Mesenchymal stem cell (in vitro differentiated cells and primary cell): Measurements from ENCODE around the gene CSNK1G1.
A peak's percentile ranks its signal among the peaks of the same experiment; 100 is the strongest.

Experiments used
- DNase-seq: peaks from one replicate; pipeline ENCODE4 v3.0.0-alpha.2; 2013
- H2AFZ ChIP-seq: one replicate; pipeline ENCODE4 v1.6.1; 2013; ENCODE audit warnings: low read depth, mild to moderate bottlenecking, control low read depth, inconsistent platforms, low read length, moderate library complexity
- H2AK5ac ChIP-seq: 2 replicates; pipeline ENCODE4 v1.6.1; 2013; ENCODE audit warnings: low read length, moderate library complexity, mild to moderate bottlenecking, inconsistent platforms; ENCODE audit not compliant: severe bottlenecking
- H2BK120ac ChIP-seq: one replicate; pipeline ENCODE4 v1.6.1; 2013; ENCODE audit warnings: low read depth, mild to moderate bottlenecking, inconsistent platforms, low read length, moderate library complexity
- H2BK12ac ChIP-seq, 2 experiments: one replicate each; pipeline ENCODE4 v1.6.1; 2013; ENCODE audit warnings: inconsistent platforms in 2 of 2, low read length in 2 of 2, mild to moderate bottlenecking in 2 of 2, moderate library complexity in 2 of 2, control low read depth in 1 of 2
- H2BK15ac ChIP-seq: one replicate; pipeline ENCODE4 v1.6.1; 2013; ENCODE audit warnings: mild to moderate bottlenecking, low read depth, inconsistent platforms; ENCODE audit not compliant: poor library complexity, severe bottlenecking
- H2BK5ac ChIP-seq: 2 replicates; pipeline ENCODE4 v1.6.1; 2013; ENCODE audit warnings: low read depth, mild to moderate bottlenecking, low read length, control low read depth, inconsistent platforms; ENCODE audit not compliant: poor library complexity, severe bottlenecking
- H3K14ac ChIP-seq, 2 experiments: one replicate each; pipeline ENCODE4 v1.6.1; 2013; ENCODE audit warnings: inconsistent platforms in 2 of 2, low read length in 2 of 2, control low read depth in 1 of 2, mild to moderate bottlenecking in 1 of 2, moderate library complexity in 1 of 2
- H3K18ac ChIP-seq, 2 experiments: one replicate each; pipeline ENCODE4 v1.6.1; 2013; ENCODE audit warnings: inconsistent platforms in 2 of 2, low read length in 2 of 2, control low read depth in 1 of 2, low read depth in 1 of 2, mild to moderate bottlenecking in 1 of 2
- H3K23ac ChIP-seq, 2 experiments: one replicate each; pipeline ENCODE4 v1.6.1; 2013; ENCODE audit warnings: inconsistent platforms in 2 of 2, low read length in 2 of 2, mild to moderate bottlenecking in 2 of 2, moderate library complexity in 2 of 2, control low read depth in 1 of 2
- H3K27ac ChIP-seq: 2 replicates; pipeline ENCODE4 v1.5.1; 2013; ENCODE audit warnings: mild to moderate bottlenecking, moderate library complexity, low read length, control low read depth, inconsistent platforms; ENCODE audit not compliant: poor library complexity, severe bottlenecking
- H3K27me3 ChIP-seq, 2 experiments: 2 replicates each; pipeline versions ENCODE4 v1.6.1 to v1.7.0; 2013; ENCODE audit warnings: low read length in 2 of 2, mild to moderate bottlenecking in 2 of 2, moderate library complexity in 2 of 2, control low read depth in 1 of 2, inconsistent platforms in 1 of 2; ENCODE audit not compliant: control insufficient read depth in 1 of 2, insufficient read depth in 1 of 2
- H3K36me3 ChIP-seq, 2 experiments: 2 replicates each; pipeline versions ENCODE4 v1.6.1 to v1.7.0; 2013; ENCODE audit warnings: low read length in 2 of 2, control low read depth in 1 of 2, inconsistent platforms in 1 of 2, low read depth in 1 of 2, mild to moderate bottlenecking in 1 of 2; ENCODE audit not compliant: insufficient read depth in 2 of 2, control insufficient read depth in 1 of 2
- H3K4ac ChIP-seq, 2 experiments: one replicate each; pipeline ENCODE4 v1.6.1; 2013; ENCODE audit warnings: inconsistent platforms in 2 of 2, low read length in 2 of 2, mild to moderate bottlenecking in 2 of 2, moderate library complexity in 2 of 2, control low read depth in 1 of 2, low read depth in 1 of 2
- H3K4me1 ChIP-seq: 2 replicates; pipeline ENCODE4 v1.6.1; 2013; ENCODE audit warnings: low read depth, low read length, control low read depth; ENCODE audit not compliant: control insufficient read depth, insufficient read depth
- H3K4me2 ChIP-seq: 2 replicates; pipeline ENCODE4 v1.6.1; 2013; ENCODE audit warnings: low read length, mild to moderate bottlenecking, inconsistent platforms; ENCODE audit not compliant: poor library complexity, severe bottlenecking
- H3K4me3 ChIP-seq, 2 experiments: 2 replicates each; pipeline versions ENCODE4 v1.5.1 to v1.7.0; 2013; ENCODE audit warnings: low read length in 2 of 2, mild to moderate bottlenecking in 2 of 2, control low read depth in 1 of 2, low read depth in 1 of 2; ENCODE audit not compliant: insufficient read depth in 1 of 2
- H3K79me1 ChIP-seq: replicated peaks from 2 replicates; pipeline ENCODE4 v1.6.1; 2013; ENCODE audit warnings: mild to moderate bottlenecking, control low read depth, low read length, inconsistent platforms; ENCODE audit not compliant: poor library complexity, severe bottlenecking
- H3K9ac ChIP-seq: 2 replicates; pipeline ENCODE4 v1.7.0; 2013; ENCODE audit warnings: mild to moderate bottlenecking, low read length, moderate library complexity
- H3K9me3 ChIP-seq: 2 replicates; pipeline ENCODE4 v1.7.0; 2013; ENCODE audit warnings: mild to moderate bottlenecking, low read length; ENCODE audit not compliant: control insufficient read depth
- H4K8ac ChIP-seq: one replicate; pipeline ENCODE4 v1.6.1; 2013; ENCODE audit warnings: inconsistent platforms, mild to moderate bottlenecking, low read length, moderate library complexity
- H4K91ac ChIP-seq: one replicate; pipeline ENCODE4 v1.6.1; 2013; ENCODE audit warnings: mild to moderate bottlenecking, low read length, inconsistent platforms
- whole genome bisulfite sequencing: methylation state at CpG from one replicate; pipeline ENCODE4 v1.1.7; 2013; ENCODE audit warnings: mixed read lengths; 5-methylcytosine and 5-hydroxymethylcytosine counted together

CSNK1G1 gene

DNA sequence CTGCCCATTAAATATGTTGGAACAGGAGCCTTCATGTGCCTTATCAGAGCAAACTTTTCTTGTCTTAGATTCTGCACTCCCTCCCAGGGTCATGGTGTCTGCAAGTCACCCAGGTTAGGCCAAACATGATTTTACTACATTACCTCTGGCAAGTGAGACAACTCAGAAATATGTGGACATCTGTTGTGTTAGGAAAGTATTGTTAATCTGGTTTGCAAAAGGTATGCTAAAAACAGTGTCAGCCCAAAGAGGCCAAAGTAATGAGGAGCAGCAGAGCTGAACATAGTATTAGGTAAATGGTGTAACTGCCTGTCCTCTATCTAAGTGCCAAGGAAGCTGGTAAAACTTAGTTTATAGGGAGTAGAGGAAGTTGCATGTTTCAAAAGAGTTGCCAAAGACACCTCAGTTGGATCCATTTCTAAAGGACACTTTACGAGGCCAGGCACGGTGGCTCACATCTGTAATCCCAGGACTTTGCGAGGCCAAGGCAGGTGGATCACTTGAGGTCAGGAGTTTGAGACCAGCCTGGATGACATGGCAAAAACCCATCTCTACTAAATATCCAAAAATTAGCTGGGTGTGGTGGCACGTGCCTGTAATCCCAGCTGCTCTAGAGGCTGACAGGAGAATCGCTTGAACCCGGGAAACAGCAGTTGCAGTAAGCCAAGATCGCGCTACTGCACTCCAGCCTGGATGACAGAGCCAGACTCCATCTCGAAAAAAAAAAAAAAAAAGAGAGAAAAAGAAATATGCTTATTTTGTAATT is 170.6 kb downstream of the CSNK1G1 start:
- WGBS: 99% methylated on average over 8 of the region's 9 CpGs
- no peak overlapping the region for H2BK15ac ChIP-seq

DNA sequence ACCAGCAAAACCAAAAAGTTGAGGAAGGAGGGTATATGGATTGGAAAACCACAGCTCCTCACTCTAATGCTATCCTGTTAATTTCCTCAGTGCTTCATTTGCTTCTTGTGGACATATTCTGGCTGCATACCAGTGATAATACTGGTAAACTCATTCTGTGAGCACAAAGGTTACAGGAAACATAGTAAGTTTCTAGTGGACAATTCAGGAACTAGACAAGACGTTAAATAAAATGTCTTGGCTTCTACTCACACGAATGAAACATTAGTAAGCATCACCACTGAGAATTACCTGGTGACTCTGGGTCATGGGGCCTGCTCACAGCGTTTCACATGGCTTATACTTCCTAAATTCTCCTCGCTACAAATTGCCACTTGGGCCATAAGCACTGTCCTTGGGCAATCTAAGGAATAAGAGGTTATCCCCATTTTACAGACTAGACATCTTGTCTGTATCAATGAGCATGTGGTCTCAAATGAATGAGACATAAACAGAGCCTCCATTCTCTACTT is 173.1 kb downstream of the CSNK1G1 start:
- peaks cover 18 to 70% of the 10 kb centered on the region in 2 experiments for H3K36me3 ChIP-seq
- no peak overlapping the region for H3K23ac ChIP-seq
- H2AK5ac ChIP-seq: no peak overlapping the region
- no peak overlapping the region for H3K18ac ChIP-seq
- no peak overlapping the region for H3K4me2 ChIP-seq
- no peak overlapping the region for H4K8ac ChIP-seq
- no peak for DNase-seq
- no peak overlapping the region for H3K14ac ChIP-seq
- H3K9ac ChIP-seq: no peak overlapping the region
- no peak overlapping the region for H2AFZ ChIP-seq
- 90% methylated on average over 4 of the region's 4 CpGs for WGBS
- no peak overlapping the region for H2BK5ac ChIP-seq
- H3K4ac ChIP-seq: no peak overlapping the region
- H3K79me1 ChIP-seq: peaks cover 5% of the 10 kb centered on the region
- H3K27ac ChIP-seq: no peak overlapping the region
- no peak overlapping the region for H2BK15ac ChIP-seq
- H3K4me1 ChIP-seq: no peaks in the 10 kb centered on the region
- no peak overlapping the region for H3K4me3 ChIP-seq
- H2BK120ac ChIP-seq: no peak overlapping the region
- H3K9me3 ChIP-seq: no peaks in the 10 kb centered on the region
- H3K27me3 ChIP-seq: no peaks in the 10 kb centered on the region
- no peak overlapping the region for H2BK12ac ChIP-seq
- no peak overlapping the region for H4K91ac ChIP-seq

More for the DNA sequence above, 170.6 kb downstream of the CSNK1G1 start:
- no peak overlapping the region for H4K91ac ChIP-seq
- H3K79me1 ChIP-seq: peaks cover 5% of the 10 kb centered on the region
- no peak overlapping the region for H3K4ac ChIP-seq
- peaks cover 12 to 64% of the 10 kb centered on the region in 2 experiments for H3K36me3 ChIP-seq
- H3K4me3 ChIP-seq: no peak overlapping the region
- H2AFZ ChIP-seq: no peak overlapping the region
- H3K27me3 ChIP-seq: no peaks in the 10 kb centered on the region
- H2AK5ac ChIP-seq: no peak overlapping the region
- no peak overlapping the region for H3K14ac ChIP-seq
- no peak overlapping the region for H3K27ac ChIP-seq
- no peak overlapping the region for H2BK5ac ChIP-seq
- no peaks in the 10 kb centered on the region for H3K9me3 ChIP-seq
- no peak overlapping the region for H3K23ac ChIP-seq
- no peak overlapping the region for H4K8ac ChIP-seq
- H3K18ac ChIP-seq: no peak overlapping the region
- H2BK12ac ChIP-seq: no peak overlapping the region
- no peak overlapping the region for H3K9ac ChIP-seq
- DNase-seq: no peak
- no peak overlapping the region for H3K4me2 ChIP-seq
- H2BK120ac ChIP-seq: no peak overlapping the region
- no peaks in the 10 kb centered on the region for H3K4me1 ChIP-seq

DNA sequence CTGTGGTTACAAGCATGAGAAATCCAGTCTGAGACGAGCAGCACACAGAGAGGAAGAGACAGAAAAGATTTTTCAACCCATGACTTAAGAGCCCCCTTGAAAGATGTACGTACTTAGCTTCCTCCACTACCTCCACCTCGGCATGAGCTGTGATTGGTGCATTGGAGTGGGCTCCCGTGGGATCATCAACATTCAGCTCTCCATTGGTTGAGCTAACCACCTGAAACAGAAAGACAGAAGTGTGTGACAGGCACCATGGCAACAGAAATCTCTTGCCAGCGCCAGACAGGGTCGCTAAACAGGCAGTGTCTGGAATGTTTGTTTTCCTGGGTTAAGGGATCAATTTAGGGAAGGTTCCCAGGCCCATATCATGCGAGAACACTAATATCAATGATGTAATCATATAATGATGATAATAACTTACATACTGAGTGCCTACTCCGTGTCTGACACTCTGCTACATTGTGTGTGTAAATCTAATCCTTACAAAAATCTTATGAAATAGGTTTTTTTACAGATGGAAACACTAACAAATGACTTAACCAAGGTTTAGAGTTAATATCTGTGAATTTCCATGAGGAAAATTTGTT is 175.6 kb downstream of the CSNK1G1 start:
- no peak overlapping the region for H3K4ac ChIP-seq
- H4K8ac ChIP-seq: no peak overlapping the region
- H4K91ac ChIP-seq: no peak overlapping the region
- no peak overlapping the region for H2BK15ac ChIP-seq
- 60% methylated on average over 6 of the region's 8 CpGs for WGBS
- no peak overlapping the region for H3K4me2 ChIP-seq
- H3K27me3 ChIP-seq: no peaks in the 10 kb centered on the region
- no peaks in the 10 kb centered on the region for H3K4me1 ChIP-seq
- no peak overlapping the region for H3K4me3 ChIP-seq
- H3K23ac ChIP-seq: no peak overlapping the region
- H2BK5ac ChIP-seq: no peak overlapping the region
- H3K9ac ChIP-seq: no peak overlapping the region
- no peak for DNase-seq
- H3K36me3 ChIP-seq: peaks cover 20 to 82% of the 10 kb centered on the region in 2 experiments
- H3K79me1 ChIP-seq: peaks cover 8% of the 10 kb centered on the region
- no peak overlapping the region for H2BK12ac ChIP-seq
- no peak overlapping the region for H2AK5ac ChIP-seq
- H3K18ac ChIP-seq: no peak overlapping the region
- no peak overlapping the region for H2BK120ac ChIP-seq
- no peak overlapping the region for H3K27ac ChIP-seq
- no peaks in the 10 kb centered on the region for H3K9me3 ChIP-seq
- H2AFZ ChIP-seq: no peak overlapping the region
- H3K14ac ChIP-seq: no peak overlapping the region

DNA sequence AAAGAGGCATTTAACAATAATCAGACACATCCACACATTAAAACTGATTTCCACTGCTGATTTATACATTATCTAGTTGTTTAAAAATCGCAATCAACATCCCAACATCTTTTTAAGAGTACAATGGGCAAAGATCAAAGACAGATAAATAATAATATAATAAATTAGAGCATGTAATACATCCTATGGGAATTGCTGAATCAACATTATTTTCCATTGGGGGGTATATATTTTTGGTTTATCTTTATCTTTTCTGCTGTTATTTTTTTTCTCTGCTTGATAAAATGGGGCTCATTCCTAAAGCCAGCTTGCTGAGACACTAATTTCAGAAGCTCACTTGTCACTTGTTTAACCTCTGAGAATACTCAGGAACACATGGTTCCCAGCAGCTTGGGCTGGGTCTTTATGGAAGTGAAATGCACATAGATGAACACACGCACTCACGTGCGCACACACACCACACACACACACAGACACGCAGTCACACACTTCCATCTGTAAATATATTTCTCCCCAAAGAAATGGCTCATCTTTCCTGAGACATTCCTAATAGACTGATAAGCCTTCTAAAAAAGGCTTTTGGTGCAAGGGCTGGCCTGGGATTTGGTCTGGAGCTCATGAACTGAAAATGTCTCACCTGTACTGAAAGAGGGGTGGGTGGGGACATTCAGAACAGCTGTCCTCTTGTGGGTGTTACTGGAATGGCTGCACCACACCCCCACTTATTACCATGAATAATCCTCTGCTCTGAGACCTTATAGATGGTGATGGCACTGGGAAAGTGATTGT is 189.7 kb downstream of the CSNK1G1 start:
- Histone ChIP-seq H2BK15ac (no peak overlapping the region), H2AFZ (no peak overlapping the region), H2BK5ac (no peak overlapping the region), H3K4me3 (no peak overlapping the region), H3K14ac (no peak overlapping the region), H3K9ac (no peak overlapping the region), H3K36me3 (peaks cover 14 to 26% of the 10 kb centered on the region in 2 experiments), H4K8ac (no peak overlapping the region), H3K18ac (no peak overlapping the region), H3K4me2 (no peak overlapping the region), H3K23ac (no peak overlapping the region), H3K27ac (no peak overlapping the region), H3K9me3 (no peaks in the 10 kb centered on the region), H2BK120ac (no peak overlapping the region), H3K4ac (no peak overlapping the region), H2BK12ac (no peak overlapping the region), H2AK5ac (no peak overlapping the region), H3K27me3 (no peaks in the 10 kb centered on the region), H3K4me1 (peaks cover 11% of the 10 kb centered on the region), H3K79me1 (no peaks in the 10 kb centered on the region), H4K91ac (no peak overlapping the region)
- peak; percentile 10 for DNase-seq
- WGBS: 98% methylated on average over 4 of the region's 5 CpGs
